A549 (cell line): ENCODE results near the gene HDGF.

ENCODE experiments used
- BHLHE40 ChIP-seq: IDR thresholded peaks from 2 replicates; pipeline ENCODE4 v1.6.1; 2012; ENCODE audit warnings: low read depth, low read length, inconsistent platforms
- CEBPB ChIP-seq, 2 experiments: fragments of >200 bp in 1 of 2; sonication (Bioruptor Twin) in 1 of 2; formaldehyde crosslinking in 1 of 2; IDR thresholded peaks; 2 replicates each; pipeline ENCODE4 v1.6.1; 2012 to 2016
- CTCF ChIP-seq: fragments of >200 bp; sonication (Bioruptor Twin); formaldehyde crosslinking; IDR thresholded peaks from 3 replicates; pipeline ENCODE4 v1.5.1; 2016
- EHMT2 ChIP-seq: fragments of 200-600 bp; sonication (generic); IDR thresholded peaks from 2 replicates; pipeline ENCODE4 v1.6.1; 2016; ENCODE audit warnings: antibody characterized with exemption, low read depth, mild to moderate bottlenecking, moderate library complexity
- EP300 ChIP-seq, 2 experiments: fragments of >200 bp; sonication (Bioruptor Twin); formaldehyde crosslinking; IDR thresholded peaks; 2 replicates in 1 of 2; 3 replicates in 1 of 2; pipeline ENCODE4 v1.6.1; 2016 to 2017
- KDM1A ChIP-seq: fragments of 200-600 bp; sonication (generic); IDR thresholded peaks from 2 replicates; pipeline ENCODE4 v1.6.1; 2016; ENCODE audit warnings: low read depth, mild to moderate bottlenecking
- MAFK ChIP-seq: fragments of 450-650 bp; IDR thresholded peaks from 2 replicates; pipeline ENCODE4 v1.6.1; 2014; ENCODE audit not compliant: partially characterized antibody
- MYC ChIP-seq: IDR thresholded peaks from 2 replicates; pipeline ENCODE4 v1.6.1; 2012; ENCODE audit warnings: mild to moderate bottlenecking, inconsistent platforms, low read length, improper control_type of control experiment, borderline replicate concordance
- NR3C1 ChIP-seq: fragments of >200 bp; sonication (Bioruptor Twin); formaldehyde crosslinking; IDR thresholded peaks from 3 replicates; pipeline ENCODE4 v1.6.1; 2017
- PHF8 ChIP-seq: fragments of 200-600 bp; sonication (generic); IDR thresholded peaks from 2 replicates; pipeline ENCODE4 v1.6.1; 2016; ENCODE audit warnings: low read depth, mild to moderate bottlenecking, antibody characterized with exemption, moderate library complexity, borderline replicate concordance
- POLR2A ChIP-seq: IDR thresholded peaks from 2 replicates; pipeline ENCODE4 v1.6.1; 2012; ENCODE audit warnings: mild to moderate bottlenecking, low read length

GRCh38 chr1:156745881-156746280, 5.6 kb downstream of the HDGF start:
- no peak for TF ChIP-seq EP300 (IDR thresholded peaks at IDR 0.05)
- no peak for TF ChIP-seq KDM1A
- no peak for TF ChIP-seq CTCF
- TF ChIP-seq BHLHE40 = no peak
- TF ChIP-seq PHF8 = no peak
- no peak for TF ChIP-seq MYC
- TF ChIP-seq CEBPB (IDR thresholded peaks at IDR 0.05) = no peak
- no peak for TF ChIP-seq MAFK
- TF ChIP-seq NR3C1 = no peak
- no peak for TF ChIP-seq POLR2A
- no peak for TF ChIP-seq EHMT2
